ENCODE results near the gene ARPC1A. TPM values are rescaled to one million over a fixed set of nuclear protein-coding genes. Genes with fewer than 3 reads are reported as not detected.
A peak's percentile ranks its signal among the peaks of the same experiment; 100 is the strongest.

ARPC1A gene
- total RNA-seq, 6 experiments from 2014 or later, result 50.0 to 78.0 (median 63.4) TPM

GRCh38 chr7:99308461-99309074 lies 17.1 kb upstream of the ARPC1A start:
- intact Hi-C loops (cut with DNase I), result no loop called here
- 85% methylated on average over 7 of the region's 7 CpGs for WGBS (ENCODE audit: insufficient coverage, low coverage, low lambda C conversion rate, missing lambda C conversion rate)
- TF ChIP-seq, protein P1, sequence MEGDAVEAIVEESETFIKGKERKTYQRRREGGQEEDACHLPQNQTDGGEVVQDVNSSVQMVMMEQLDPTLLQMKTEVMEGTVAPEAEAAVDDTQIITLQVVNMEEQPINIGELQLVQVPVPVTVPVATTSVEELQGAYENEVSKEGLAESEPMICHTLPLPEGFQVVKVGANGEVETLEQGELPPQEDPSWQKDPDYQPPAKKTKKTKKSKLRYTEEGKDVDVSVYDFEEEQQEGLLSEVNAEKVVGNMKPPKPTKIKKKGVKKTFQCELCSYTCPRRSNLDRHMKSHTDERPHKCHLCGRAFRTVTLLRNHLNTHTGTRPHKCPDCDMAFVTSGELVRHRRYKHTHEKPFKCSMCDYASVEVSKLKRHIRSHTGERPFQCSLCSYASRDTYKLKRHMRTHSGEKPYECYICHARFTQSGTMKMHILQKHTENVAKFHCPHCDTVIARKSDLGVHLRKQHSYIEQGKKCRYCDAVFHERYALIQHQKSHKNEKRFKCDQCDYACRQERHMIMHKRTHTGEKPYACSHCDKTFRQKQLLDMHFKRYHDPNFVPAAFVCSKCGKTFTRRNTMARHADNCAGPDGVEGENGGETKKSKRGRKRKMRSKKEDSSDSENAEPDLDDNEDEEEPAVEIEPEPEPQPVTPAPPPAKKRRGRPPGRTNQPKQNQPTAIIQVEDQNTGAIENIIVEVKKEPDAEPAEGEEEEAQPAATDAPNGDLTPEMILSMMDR (IDR thresholded peaks at IDR 0.05), result no peak
- no peak for TF ChIP-seq POLR2A (IDR thresholded peaks at IDR 0.05)
- DNase-seq, result no peak
- no peaks in the 10 kb centered on the region for H3K36me3 ChIP-seq
- no peaks in the 10 kb centered on the region for H3K9me3 ChIP-seq
- no peak for ATAC-seq
- H3K27ac ChIP-seq, result no peak overlapping the region
- H3K27me3 ChIP-seq, result no peaks in the 10 kb centered on the region
- H3K4me3 ChIP-seq, result no peak overlapping the region
- H3K4me1 ChIP-seq, result no peaks in the 10 kb centered on the region

GRCh38 chr7:99309111-99309510 lies 16.6 kb upstream of the ARPC1A start:
- no peaks in the 10 kb centered on the region for H3K9me3 ChIP-seq
- no peak for ATAC-seq
- H3K4me1 ChIP-seq, result no peaks in the 10 kb centered on the region
- H3K27me3 ChIP-seq, result no peaks in the 10 kb centered on the region
- intact Hi-C loops (cut with DNase I), result no loop called here
- no peak overlapping the region for H3K27ac ChIP-seq
- 80% methylated on average over 6 of the region's 7 CpGs for WGBS (ENCODE audit: insufficient coverage, low coverage, low lambda C conversion rate, missing lambda C conversion rate)
- H3K36me3 ChIP-seq, result no peaks in the 10 kb centered on the region
- TF ChIP-seq POLR2A (IDR thresholded peaks at IDR 0.05), result no peak
- TF ChIP-seq, protein P1 (IDR thresholded peaks at IDR 0.05), result no peak
- no peak for DNase-seq
- H3K4me3 ChIP-seq, result no peak overlapping the region

- intact Hi-C loops (cut with DNase I), result loop anchor here in 1 of 2 donors (5.0 kb wide), 1 partner anchor 273 kb away; no protein-coding TSS in a partner anchor
- no peak for ATAC-seq
- 98% methylated on average over 4 of the region's 4 CpGs for WGBS (ENCODE audit: insufficient coverage, low coverage, low lambda C conversion rate, missing lambda C conversion rate)
- no peak overlapping the region for H3K27ac ChIP-seq
- no peaks in the 10 kb centered on the region for H3K36me3 ChIP-seq
- no peaks in the 10 kb centered on the region for H3K27me3 ChIP-seq
- no peaks in the 10 kb centered on the region for H3K9me3 ChIP-seq
- no peak for TF ChIP-seq POLR2A (IDR thresholded peaks at IDR 0.05)
- TF ChIP-seq, protein P1 (IDR thresholded peaks at IDR 0.05), result no peak
- DNase-seq, result no peak
- H3K4me3 ChIP-seq, result no peak overlapping the region
- no peaks in the 10 kb centered on the region for H3K4me1 ChIP-seq
These were observed 15.7 kb upstream of the ARPC1A start for GRCh38 chr7:99310004-99310403.

- ATAC-seq (peak in 2 of 4 donors; percentile 24 to 36), DNase-seq (no peak)
- no peaks in the 10 kb centered on the region for H3K4me1 ChIP-seq
- WGBS (ENCODE audit: insufficient coverage, low coverage, low lambda C conversion rate, missing lambda C conversion rate), result 73% methylated on average over 3 of the region's 9 CpGs
- TF ChIP-seq, protein P1 (IDR thresholded peaks at IDR 0.05), result no peak
- TF ChIP-seq POLR2A (IDR thresholded peaks at IDR 0.05), result no peak
- no peaks in the 10 kb centered on the region for H3K27me3 ChIP-seq
- H3K36me3 ChIP-seq, result no peaks in the 10 kb centered on the region
- intact Hi-C loops (cut with DNase I), result loop anchor here in 1 of 2 donors (5.0 kb wide), 1 partner anchor 274 kb away; no protein-coding TSS in a partner anchor
- no peak overlapping the region for H3K4me3 ChIP-seq
- H3K27ac ChIP-seq, result no peak overlapping the region
- no peaks in the 10 kb centered on the region for H3K9me3 ChIP-seq
These were observed 14.0 kb upstream of the ARPC1A start for GRCh38 chr7:99311702-99312101.

Measured in right lobe of liver (tissue), 6 donors.